GM19025 (cell line): ENCODE measurements around the gene SPTY2D1.

Source experiments
- ATAC-seq: cut with Tn5 transposase; IDR thresholded peaks from one replicate; pipeline ENCODE4 v1.9.1; 2021; ENCODE audit warnings: mild to moderate bottlenecking, low read depth, moderate library complexity; ENCODE audit not compliant: unreplicated experiment

The SPTY2D1 gene

GRCh38 chr11:18566406-18566805 is 67.7 kb downstream of the SPTY2D1 start:
- no peak for ATAC-seq

DNA sequence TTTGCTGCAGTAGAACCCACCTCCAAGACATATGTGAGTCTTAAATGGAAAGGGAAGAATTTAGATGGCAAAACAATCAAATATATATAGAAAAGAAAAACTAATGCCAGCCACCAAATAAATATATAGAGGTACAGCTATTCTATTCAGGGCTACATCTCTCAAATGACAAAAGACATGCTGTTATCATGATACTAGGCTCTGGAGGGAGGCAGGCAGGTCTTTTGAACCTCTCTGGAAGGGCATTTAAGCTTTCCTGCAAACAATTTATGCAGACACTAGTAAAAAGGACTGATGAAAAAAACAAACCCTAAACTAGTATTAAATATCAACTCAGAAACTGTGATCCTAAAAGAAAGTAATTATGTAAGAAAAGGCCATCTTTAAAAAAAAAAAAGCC is 70.0 kb downstream of the SPTY2D1 start:
- no peak for ATAC-seq

- no peak for ATAC-seq
These were observed 70.9 kb downstream of the SPTY2D1 start for GRCh38 chr11:18563090-18563730.
